GM21381 (cell line): Measurements from ENCODE around the gene CEP128.
A peak's percentile ranks its signal among the peaks of the same experiment; 100 is the strongest.

Experiments used
- ATAC-seq: cut with Tn5 transposase; IDR thresholded peaks from one replicate; pipeline ENCODE4 v1.9.1; 2021; ENCODE audit warnings: mild to moderate bottlenecking, moderate library complexity; ENCODE audit not compliant: unreplicated experiment

CEP128 gene

DNA sequence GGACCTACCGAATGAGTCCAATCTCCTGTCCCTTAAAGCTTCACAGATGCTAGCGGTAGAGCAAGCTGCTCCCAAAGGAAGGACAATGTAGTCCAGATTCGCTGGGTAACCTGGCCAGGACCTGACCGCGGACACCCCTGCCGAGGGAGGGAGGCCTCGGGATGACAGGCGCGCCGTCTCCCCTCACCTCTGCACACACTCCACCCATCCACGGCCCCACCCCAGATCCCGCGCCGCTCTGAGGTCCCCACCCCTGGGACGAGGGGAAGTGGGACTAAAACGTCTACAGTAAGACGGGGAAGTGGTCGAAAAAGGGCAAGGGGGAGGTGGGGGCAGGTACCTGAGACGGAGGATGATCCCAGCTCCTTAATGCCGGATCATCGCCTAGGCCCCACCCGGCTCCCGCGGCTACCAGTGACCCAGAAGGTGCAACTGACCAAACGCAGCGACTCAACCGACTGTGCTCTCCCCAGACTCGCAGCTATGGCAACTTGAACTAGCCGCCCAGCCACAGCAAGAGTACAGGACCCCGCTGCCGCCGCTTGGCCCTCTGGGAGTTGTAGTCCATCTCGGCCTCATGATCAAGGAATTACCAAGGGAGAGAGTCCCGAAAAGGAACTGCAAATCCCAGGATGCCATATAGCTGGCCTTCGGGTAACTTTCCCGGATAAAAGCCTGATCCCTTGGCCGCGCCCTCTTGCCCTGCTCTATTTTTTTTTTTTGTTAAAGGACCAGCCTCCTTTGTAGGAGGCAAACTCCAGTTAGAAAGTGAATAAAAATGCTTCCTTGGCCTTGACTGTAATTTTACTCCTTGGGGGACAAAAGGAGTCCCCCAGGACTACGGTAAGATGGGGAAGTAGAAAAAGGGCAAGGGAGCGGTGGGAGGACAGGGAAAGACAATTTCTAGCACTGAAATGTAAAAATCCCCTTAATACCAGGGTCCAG is at the start of gene CEP128:
CEP128 (minus strand) TSS at position 498 of the 945 bp plus-strand sequence.
- ATAC-seq = peak; percentile 96

DNA sequence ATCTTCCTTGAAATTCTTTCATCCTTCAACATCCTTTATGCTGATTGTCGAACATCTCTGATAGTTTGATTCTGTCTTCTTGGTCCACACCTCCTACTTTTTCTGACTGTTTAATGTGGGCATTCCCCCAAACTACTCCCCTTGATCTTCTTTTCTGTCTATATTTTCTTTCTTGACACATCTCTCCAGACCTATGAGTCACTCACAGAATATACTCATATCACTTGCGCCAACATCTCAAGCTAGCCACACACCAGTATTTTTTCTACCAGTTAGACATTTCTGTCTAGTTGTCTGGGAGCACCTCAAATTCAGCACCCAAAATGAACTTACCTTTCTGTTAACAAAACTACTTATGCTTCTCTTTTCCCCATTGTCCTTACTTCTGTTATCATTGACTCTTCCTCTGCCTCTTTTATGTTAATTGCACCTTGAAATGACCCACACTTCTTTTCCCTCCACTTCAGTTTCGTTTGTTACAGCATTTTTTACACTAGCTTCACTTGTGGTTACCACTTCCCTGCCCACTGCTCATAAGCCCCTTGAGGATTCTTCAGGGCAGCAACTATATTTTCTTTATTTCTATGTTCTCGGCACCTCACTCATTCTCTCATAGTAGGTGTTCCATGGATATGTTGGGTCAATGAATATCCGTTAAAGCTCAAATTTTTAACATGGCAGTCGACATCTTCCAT is 47.3 kb upstream of the CEP128 start:
- ATAC-seq = peak; percentile 60

DNA sequence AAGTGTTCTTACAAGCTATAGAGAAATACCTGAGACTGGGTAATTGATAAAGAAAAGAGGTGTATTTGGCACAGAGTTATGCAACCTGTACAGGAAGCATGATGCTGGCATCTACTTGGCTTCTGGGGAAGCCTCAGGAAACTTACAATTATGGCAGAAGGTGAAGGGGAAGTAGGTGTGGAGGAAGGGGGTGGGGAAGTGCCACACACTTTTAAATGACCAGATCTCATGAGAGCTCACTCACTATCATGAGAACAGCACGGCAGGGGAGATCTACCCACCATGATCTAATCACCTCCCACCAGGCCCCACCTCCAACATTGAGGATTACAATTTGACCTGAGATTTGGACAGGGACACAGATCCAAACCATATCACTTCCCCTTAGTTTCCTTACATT is 46.7 kb upstream of the CEP128 start:
- ATAC-seq = no peak

DNA sequence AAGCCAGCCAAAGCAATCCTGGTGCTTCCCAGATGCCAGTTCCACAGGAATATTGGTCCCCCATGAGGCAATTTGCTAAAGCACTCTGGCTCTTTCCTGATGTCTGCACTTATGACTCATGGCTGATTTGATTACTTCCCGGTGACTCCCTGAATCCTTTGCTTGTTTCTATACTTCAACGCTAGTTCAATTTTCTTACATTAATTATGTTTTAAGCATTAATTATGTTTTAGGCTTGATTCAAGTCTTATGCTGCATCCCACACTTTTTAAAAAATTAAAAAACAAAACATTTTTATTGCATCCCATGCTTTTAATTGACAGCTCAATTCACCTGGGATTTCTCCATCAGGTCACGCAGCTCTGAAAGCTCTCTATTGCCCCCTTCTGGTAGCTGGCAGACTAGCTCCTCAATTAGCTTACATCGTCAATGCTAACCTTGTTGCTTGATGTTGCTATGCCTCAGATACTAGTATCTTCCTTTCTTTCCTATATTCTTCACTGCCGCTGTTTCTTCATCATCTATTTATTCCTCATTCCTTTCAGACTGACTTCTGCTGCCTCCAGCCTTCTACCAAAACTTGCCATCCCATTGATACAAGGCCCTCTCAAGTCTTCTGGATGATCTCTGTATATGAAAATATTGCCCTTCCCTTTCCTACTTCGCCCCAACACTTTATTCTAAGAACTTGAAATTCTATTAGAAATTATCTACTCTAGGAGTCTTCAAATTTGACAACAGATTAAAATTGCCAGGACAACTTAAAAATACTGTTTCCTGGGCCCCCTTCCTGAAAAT is 45.9 kb upstream of the CEP128 start:
- ATAC-seq = peak; percentile 57

DNA sequence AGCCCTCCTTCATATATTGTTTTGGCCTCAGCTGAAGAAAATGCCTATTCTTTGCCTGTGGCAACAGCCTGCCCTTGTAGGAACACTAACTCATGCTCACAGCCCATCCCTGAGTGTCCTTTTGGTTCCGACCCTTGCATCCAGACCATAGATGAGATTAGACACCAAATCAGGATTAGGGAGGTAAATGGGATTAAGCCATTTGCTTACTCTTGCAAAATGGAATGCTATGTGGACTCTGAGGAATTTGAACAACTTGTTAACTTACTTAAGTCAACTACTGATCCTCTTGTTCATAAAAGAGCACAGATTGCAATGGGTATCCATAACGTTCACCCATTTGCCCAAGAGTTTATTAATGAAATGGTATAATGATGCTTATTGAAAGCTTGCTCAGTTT is 41.2 kb upstream of the CEP128 start:
- ATAC-seq = no peak

DNA sequence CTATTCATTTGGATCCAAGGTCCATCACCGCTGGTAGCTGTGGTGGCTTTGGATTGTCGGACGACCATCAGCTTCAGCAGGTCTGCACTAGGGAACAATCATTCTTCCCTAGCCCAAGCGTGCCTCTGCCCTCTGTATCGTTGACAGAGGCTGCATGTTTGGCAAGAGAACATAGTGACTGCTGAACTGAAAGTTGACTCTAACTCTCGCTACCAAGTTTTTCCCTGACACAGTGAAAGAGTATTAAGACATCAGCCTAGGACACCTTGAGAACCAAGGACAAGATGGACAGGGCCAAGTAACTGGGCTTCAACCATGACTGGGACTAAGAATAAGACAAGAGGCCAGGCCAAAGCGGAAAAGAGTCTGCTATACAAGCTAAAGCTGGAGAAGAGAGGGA is 40.1 kb upstream of the CEP128 start:
- no peak for ATAC-seq

DNA sequence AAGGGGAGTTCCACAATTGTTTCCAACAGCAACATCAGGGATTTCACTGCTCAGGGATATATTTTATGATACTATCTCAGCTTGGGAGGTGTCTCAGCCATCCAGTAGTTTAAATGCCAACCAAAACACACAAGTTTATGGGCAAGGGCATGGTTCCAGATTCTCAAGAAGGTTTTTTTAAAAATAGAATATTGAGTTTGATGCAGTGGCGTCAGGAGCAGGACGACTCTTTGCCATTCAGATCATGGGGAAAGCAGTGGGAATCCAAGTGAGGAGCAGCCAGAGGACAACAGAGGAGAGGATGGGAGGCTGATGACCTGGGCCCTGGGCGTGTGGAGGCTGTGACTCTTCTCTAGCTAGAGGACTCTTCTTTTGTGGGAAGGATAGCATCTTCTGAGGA is 39.6 kb upstream of the CEP128 start:
- ATAC-seq = no peak

DNA sequence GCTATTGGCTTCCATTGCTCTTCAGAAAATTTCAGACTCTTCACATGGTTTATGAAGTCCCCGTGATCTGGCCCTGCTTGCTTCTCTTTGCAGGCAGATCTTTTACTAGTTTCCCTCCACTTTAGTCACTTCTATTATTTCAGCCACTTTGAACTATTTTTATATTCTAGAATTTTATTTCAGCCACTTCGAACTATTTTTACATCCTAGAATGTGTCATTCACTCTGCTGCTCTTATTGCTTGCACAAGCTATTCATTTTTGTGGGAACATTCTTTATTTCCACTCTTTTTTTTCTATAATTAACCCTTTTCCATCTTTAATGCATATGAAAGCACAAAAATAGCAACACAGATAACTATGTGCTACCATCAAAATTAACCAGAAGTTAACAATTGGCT is 38.4 kb upstream of the CEP128 start:
- no peak for ATAC-seq

DNA sequence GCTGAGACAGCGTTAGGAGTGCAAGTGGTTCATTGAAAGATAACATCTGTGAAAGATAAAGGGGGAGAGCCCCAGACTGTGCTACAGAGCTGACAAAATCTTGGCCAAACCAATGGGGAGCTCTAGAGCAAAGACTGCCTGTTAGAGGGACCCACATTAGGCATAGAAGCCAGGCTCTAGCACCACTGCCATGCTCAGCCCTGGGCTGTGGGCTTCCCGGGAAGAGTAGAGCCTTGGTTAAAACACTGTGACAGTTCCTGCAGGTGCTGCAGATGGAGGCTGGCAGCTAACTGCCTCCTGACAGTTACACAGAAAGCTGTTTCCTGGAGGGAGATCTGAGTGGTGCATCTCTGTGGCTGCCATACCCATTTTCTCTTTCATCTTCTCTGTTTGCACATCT is 36.9 kb upstream of the CEP128 start:
- no peak for ATAC-seq

DNA sequence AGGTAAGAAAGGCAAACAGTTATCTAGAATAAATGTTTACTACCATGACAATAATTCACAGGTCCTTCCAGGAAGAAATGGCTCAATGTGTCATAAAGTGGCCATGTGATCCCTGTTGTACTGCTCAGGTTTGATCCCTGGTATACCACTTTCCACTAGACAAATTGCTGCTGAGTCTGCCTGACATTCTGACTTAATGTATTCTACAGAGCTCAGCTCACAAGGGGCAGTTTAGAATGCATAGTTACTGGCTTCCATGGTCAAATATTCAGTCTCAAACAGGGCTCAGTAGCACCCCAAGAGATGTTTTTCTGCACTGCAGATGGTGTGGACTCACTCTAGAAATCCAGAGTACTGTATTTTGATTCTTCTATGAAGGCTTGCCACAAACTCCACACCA is 35.7 kb upstream of the CEP128 start:
- ATAC-seq = peak; percentile 63

DNA sequence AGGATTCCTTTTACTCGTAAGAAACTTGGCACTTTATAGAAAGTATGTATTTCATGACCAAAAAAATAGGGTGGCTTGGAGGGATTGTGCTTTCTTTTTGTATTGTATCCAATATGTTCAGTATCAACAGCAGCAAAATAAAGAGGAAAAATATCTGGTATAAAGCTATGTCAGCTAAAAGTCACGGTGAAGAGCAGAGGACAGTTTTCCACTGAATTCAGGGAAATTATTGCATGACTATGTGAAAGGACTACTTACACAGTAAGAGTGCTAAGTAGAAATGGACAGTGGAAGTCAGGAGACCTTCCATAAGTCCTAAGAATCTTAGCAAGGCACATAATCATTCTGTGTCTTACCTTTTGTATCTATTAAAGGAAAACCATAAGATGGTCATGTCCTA is 33.1 kb upstream of the CEP128 start:
- no peak for ATAC-seq

DNA sequence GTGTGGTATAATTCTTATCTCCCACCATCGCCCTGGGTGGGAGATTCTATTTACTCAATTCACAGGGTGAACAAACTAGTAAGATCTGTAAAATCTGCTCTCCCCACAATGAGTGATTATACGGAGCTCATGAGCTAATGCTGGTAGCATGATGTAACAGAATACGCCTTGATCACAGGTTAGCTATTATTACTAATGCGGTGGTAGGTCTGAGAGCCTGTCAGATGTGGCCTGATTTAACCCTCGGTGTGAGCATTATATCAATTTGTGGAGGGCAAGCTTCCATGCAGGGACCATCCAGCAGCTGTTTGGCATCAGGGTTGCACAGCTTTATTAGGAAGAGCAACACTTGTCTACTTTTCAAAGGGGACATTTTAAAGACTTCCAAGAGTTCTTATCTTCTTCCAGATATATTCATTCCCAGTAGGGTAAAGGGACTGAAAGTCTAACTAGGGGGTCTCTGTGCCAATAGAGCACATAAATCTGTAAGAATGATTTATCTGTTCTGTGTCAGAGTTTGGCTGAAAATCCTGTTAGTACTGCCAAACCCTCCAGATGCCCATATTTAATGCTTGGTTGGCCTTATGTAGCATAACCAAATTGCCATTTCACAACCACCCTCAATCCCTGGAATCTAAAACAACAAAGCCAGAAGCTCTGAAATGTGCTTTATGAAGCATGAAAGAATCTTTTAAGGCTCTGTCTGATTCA is 32.5 kb upstream of the CEP128 start:
- no peak for ATAC-seq

DNA sequence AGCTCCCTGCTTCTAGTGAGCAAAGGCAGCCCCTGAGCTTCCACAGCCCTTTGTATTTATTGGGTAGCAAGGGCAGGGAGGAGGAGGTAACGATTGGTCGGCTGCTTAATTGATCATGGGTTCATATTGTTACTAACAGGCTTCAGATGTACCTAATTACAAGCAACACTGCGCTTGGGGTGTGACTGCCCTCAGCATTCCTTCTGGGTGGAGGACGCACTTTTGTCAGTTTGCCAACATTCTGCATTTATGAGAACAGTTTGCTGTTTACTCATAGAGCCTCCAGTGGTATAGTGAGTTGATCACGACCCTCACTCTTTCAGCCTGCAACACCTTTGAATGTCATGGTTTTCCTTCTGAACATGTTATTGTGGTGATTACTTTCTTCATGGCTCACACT is 23.5 kb upstream of the CEP128 start:
- no peak for ATAC-seq

DNA sequence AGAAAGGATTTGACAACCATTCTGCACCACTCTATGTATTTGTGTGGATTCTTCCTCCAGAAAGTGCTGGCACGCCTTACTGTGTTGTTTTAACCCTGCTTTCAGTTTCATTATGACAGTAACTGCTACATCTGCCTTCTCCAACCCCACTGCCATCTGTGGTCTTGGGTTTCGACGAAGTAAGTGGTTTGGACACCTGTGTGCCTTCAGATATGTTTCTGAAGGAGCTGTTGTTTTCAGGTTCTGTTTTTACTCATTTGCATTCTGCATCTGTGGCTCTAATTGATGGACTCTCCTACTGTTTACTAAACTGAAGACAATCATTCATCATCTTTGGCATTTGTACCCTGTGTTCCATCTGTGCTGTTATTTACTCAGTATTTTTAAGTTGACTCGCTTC is 18.0 kb upstream of the CEP128 start:
- peak; percentile 98 for ATAC-seq

DNA sequence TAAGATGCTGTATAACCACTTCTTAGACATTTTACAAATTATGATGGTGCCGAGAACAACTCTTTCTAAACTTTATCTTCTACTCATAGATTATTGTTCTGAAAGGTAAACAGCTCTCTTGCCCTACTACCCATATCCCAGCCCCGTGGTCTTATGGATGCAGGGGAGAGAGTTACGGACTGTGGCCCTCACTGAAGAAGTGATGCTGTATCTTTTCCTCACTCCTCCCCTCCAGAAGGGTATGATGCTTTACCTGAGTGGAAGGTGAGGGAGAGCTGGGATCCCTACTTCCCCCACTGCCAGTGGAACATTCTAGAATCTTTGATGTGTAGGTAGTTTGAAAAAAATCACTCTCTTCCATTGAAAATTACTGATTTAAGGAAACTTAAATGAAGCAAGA is 17.4 kb upstream of the CEP128 start:
- no peak for ATAC-seq

DNA sequence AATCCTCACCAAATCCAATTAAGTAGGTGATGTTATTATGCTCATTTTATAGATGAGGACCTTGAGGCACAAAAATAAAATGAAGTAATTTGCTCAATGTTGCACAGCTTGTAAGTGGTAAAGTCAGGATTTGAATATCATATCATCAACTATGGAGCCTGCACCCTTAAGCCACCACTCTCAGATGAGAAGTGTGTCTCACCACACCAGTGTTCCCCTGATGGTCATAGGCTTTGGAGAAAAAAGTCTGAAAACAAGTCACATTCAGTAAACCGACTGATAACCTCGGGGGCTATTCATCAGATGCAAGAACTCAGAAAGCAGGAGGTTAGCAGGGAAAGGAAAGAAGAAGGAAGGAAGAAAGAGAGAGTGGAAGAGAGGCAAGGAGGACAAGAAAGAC is 16.7 kb upstream of the CEP128 start:
- no peak for ATAC-seq

DNA sequence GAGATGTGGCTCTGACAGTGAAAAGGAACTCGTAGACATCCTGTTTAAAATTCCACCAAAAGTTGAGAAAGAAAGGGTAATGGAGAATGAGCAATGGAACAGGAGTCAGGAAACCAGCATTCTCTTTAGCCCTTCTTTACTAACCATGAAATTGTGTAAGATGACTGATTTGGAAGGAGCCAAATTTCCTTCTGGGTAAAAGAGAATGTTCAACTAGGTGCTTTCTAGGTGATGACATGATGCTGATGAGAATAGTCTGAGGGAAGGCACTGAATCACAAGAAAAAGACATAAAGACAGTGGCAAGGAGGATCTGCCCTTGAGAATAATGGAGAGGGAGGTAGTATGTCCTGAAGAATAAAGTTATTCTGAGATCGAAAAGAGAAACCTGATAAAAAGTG is 16.1 kb upstream of the CEP128 start:
- no peak for ATAC-seq

DNA sequence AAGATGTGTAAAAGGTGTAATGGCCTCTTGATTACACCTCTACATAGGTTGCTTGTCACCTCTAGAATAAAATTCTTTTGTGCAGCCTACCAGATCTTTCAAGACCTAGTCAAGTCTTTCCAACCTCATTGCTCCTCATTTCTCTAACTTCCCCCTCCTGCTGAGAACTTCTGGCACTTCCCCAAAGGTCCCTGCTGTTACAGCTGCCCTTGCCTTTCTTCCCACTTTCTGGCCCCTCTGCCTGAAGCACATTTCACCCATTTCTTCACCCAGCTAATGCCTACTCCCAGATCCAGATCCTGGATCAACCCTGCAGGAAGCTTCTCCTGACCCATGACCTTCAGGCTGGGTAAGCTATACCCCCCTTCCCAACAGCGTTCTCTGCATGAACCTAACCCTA is 15.4 kb upstream of the CEP128 start:
- no peak for ATAC-seq

DNA sequence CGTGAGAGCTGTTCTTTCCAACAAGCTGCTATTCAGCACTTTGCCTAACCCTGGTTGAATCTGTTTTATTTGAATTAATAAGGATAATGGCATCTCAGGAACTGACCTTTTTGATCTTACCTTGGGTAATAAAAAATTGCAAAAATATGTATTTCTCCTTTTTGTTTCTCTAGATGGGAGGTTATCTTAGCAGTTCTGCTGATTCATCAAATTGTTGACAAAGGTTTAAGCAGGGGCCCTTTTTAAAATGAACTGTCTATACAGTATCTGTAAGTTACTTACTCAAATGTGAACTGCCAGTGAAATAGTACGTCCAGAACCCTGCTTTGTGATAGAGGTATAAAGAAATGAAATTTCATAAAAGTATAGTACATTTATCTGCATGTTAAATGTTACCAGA is 14.6 kb upstream of the CEP128 start:
- ATAC-seq = no peak

DNA sequence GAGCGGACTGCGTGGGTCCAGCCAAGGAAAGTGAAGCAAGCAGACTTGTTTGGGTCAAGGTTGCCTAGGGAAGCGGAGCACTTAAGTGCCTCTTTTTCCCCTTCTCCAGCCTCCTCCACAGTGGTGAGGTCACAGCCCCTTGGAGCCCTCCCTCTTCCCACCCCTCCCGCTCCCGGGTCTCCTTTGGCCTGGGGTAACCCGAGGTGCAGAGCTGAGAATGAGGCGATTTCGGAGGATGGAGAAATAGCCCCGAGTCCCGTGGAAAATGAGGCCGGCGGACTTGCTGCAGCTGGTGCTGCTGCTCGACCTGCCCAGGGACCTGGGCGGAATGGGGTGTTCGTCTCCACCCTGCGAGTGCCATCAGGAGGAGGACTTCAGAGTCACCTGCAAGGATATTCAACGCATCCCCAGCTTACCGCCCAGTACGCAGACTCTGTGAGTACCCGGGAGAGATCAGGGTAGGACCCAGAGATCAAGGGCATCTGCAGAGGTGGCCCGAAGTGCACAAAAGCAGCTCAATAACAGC is 13.9 kb upstream of the CEP128 start, which contains the start of gene TSHR:
TSHR (plus strand) TSS at position 206 of the 526 bp plus-strand sequence; CDS start at position 266, 60 bp downstream.
- no peak for ATAC-seq
